Esophagus squamous epithelium (tissue), 4 donors: ENCODE measurements around the gene PITHD1.

Source experiments
- POLR2A ChIP-seq, 4 donors: fragments of 450-650 bp; IDR thresholded peaks; one replicate each; pipeline ENCODE4 v1.6.1; 2017; ENCODE audit warnings: antibody characterized with exemption in 4 of 4, mild to moderate bottlenecking in 4 of 4, moderate library complexity in 3 of 4
- TF ChIP-seq, protein P1 (sequence below), 6 experiments: fragments of 450-650 bp in 4 of 6; fragments of 200-600 bp in 2 of 6; sonication (generic) in 2 of 6; IDR thresholded peaks; one replicate each; pipeline ENCODE4 v1.5.1; 2016 to 2019; ENCODE audit warnings: antibody characterized with exemption in 6 of 6, mild to moderate bottlenecking in 4 of 6, moderate library complexity in 4 of 6

GRCh38 chr1:23836037-23836436 is 57.8 kb downstream of the PITHD1 start:
- TF ChIP-seq, protein P1, sequence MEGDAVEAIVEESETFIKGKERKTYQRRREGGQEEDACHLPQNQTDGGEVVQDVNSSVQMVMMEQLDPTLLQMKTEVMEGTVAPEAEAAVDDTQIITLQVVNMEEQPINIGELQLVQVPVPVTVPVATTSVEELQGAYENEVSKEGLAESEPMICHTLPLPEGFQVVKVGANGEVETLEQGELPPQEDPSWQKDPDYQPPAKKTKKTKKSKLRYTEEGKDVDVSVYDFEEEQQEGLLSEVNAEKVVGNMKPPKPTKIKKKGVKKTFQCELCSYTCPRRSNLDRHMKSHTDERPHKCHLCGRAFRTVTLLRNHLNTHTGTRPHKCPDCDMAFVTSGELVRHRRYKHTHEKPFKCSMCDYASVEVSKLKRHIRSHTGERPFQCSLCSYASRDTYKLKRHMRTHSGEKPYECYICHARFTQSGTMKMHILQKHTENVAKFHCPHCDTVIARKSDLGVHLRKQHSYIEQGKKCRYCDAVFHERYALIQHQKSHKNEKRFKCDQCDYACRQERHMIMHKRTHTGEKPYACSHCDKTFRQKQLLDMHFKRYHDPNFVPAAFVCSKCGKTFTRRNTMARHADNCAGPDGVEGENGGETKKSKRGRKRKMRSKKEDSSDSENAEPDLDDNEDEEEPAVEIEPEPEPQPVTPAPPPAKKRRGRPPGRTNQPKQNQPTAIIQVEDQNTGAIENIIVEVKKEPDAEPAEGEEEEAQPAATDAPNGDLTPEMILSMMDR (IDR thresholded peaks at IDR 0.05), result no peak
- TF ChIP-seq POLR2A (IDR thresholded peaks at IDR 0.05), result no peak
